IMR-90 (cell line): ENCODE measurements around the gene KLHDC10. TPM values are rescaled to one million over a fixed set of nuclear protein-coding genes. Genes with fewer than 3 reads are reported as not detected.

Source experiments
- ATAC-seq: fragments of 200-7000 bp; cut with Tn5 transposase; 2 replicates; pipeline ENCODE4 v1.9.1; 2020; ENCODE audit warnings: low read depth, mild to moderate bottlenecking, moderate library complexity
- BruUV-seq: library from RNA; stranded (reverse); fragments of 400-500 nt; replicated peaks from 2 replicates; lab custom pipeline; 2021; lab: Mats Ljungman, UMichigan
- CTCF ChIA-PET: fragments of 300-600 bp; formaldehyde crosslinking; extraction: SDS; loops from one replicate; lab custom pipeline; 2021; ENCODE audit warnings: antibody characterized with exemption; lab: Yijun Ruan, JAX
- POLR2A ChIA-PET: fragments of 300-600 bp; sonication (Branson Sonifier 250); formaldehyde crosslinking; loops from one replicate; lab custom pipeline; 2022; ENCODE audit warnings: antibody characterized with exemption; ENCODE audit not compliant: unreplicated experiment; lab: Charles Lee
- DNase-seq: peaks from one replicate; pipeline ENCODE4 v3.0.0; 2013
- H2AFZ ChIP-seq: replicated peaks from 2 replicates; pipeline ENCODE3; 2013; ENCODE audit warnings: low read length, mild to moderate bottlenecking; ENCODE audit not compliant: poor library complexity
- H2AK5ac ChIP-seq: 2 replicates; pipeline ENCODE4 v1.6.1; 2013; ENCODE audit warnings: low read depth, low read length, inconsistent platforms
- H2AK9ac ChIP-seq: replicated peaks from 2 replicates; pipeline ENCODE3; 2013; ENCODE audit warnings: mild to moderate bottlenecking, low read depth, low read length, moderate library complexity; ENCODE audit not compliant: poor library complexity
- H2BK120ac ChIP-seq: 2 replicates; pipeline ENCODE4 v1.6.1; 2013; ENCODE audit warnings: low read depth, low read length, inconsistent platforms
- H2BK15ac ChIP-seq: 3 replicates; pipeline ENCODE4 v1.6.1; 2013; ENCODE audit warnings: low read depth, low read length, inconsistent platforms
- H2BK20ac ChIP-seq: 2 replicates; pipeline ENCODE4 v1.6.1; 2013; ENCODE audit warnings: low read depth, mild to moderate bottlenecking, inconsistent platforms, low read length, moderate library complexity
- H2BK5ac ChIP-seq: 2 replicates; pipeline ENCODE4 v1.6.1; 2013; ENCODE audit warnings: mild to moderate bottlenecking, low read depth, low read length, inconsistent platforms; ENCODE audit not compliant: poor library complexity, severe bottlenecking
- H3K14ac ChIP-seq: replicated peaks from 2 replicates; pipeline ENCODE4 v1.6.1; 2013; ENCODE audit warnings: low read depth, low read length, inconsistent platforms
- H3K18ac ChIP-seq: 2 replicates; pipeline ENCODE4 v1.6.1; 2013; ENCODE audit warnings: low read depth, low read length, control low read depth
- H3K23ac ChIP-seq: 2 replicates; pipeline ENCODE4 v1.6.1; 2013; ENCODE audit warnings: low read depth, low read length, inconsistent platforms
- H3K27ac ChIP-seq: 2 replicates; pipeline ENCODE4 v1.5.1; 2013; ENCODE audit warnings: mild to moderate bottlenecking, control low read depth, low read length; ENCODE audit not compliant: insufficient read depth
- H3K27me3 ChIP-seq: 2 replicates; pipeline ENCODE4 v1.6.1; 2013; ENCODE audit warnings: low read length; ENCODE audit not compliant: control insufficient read depth, insufficient read depth
- H3K36me3 ChIP-seq: 2 replicates; pipeline ENCODE4 v1.6.1; 2013; ENCODE audit warnings: low read length, mixed read lengths; ENCODE audit not compliant: control insufficient read depth, insufficient read depth
- H3K4ac ChIP-seq: 2 replicates; pipeline ENCODE4 v1.6.1; 2013; ENCODE audit warnings: low read depth, low read length, inconsistent platforms
- H3K4me1 ChIP-seq: 2 replicates; pipeline ENCODE4 v1.6.1; 2013; ENCODE audit warnings: low read length, mixed read lengths; ENCODE audit not compliant: control insufficient read depth, insufficient read depth
- H3K4me2 ChIP-seq: 2 replicates; pipeline ENCODE4 v1.6.1; 2013; ENCODE audit warnings: low read depth, mild to moderate bottlenecking, control low read depth, low read length, moderate library complexity
- H3K4me3 ChIP-seq: 2 replicates; pipeline ENCODE4 v1.5.1; 2013; ENCODE audit warnings: low read depth, mild to moderate bottlenecking, control low read depth, low read length, moderate library complexity; ENCODE audit not compliant: insufficient read depth
- H3K56ac ChIP-seq: 2 replicates; pipeline ENCODE4 v1.6.1; 2013; ENCODE audit warnings: low read length, inconsistent platforms; ENCODE audit not compliant: insufficient read depth; ENCODE audit errors: extremely low read depth
- H3K79me1 ChIP-seq, 2 experiments: 2 replicates each; pipeline ENCODE4 v1.6.1; 2013; ENCODE audit warnings: low read length in 2 of 2, inconsistent platforms in 1 of 2, low read depth in 1 of 2
- H3K9ac ChIP-seq: 2 replicates; pipeline ENCODE4 v1.6.1; 2013; ENCODE audit warnings: low read depth, low read length, control low read depth
- H3K9me1 ChIP-seq: 2 replicates; pipeline ENCODE4 v1.6.1; 2013; ENCODE audit warnings: low read length, inconsistent platforms; ENCODE audit not compliant: insufficient read depth
- H3K9me3 ChIP-seq: 2 replicates; pipeline ENCODE4 v1.6.1; 2013; ENCODE audit warnings: low read length; ENCODE audit not compliant: control insufficient read depth, insufficient read depth
- H4K20me1 ChIP-seq: 2 replicates; pipeline ENCODE4 v1.6.1; 2013; ENCODE audit warnings: low read length, inconsistent platforms; ENCODE audit not compliant: insufficient read depth
- H4K5ac ChIP-seq: 2 replicates; pipeline ENCODE4 v1.6.1; 2013; ENCODE audit warnings: mild to moderate bottlenecking, low read depth, low read length, control low read depth
- H4K8ac ChIP-seq, 2 experiments: 2 replicates each; pipeline ENCODE4 v1.6.1; 2013; ENCODE audit warnings: low read depth in 2 of 2, low read length in 2 of 2, control low read depth in 1 of 2, inconsistent platforms in 1 of 2
- H4K91ac ChIP-seq: 2 replicates; pipeline ENCODE4 v1.6.1; 2013; ENCODE audit warnings: low read depth, low read length, inconsistent platforms; ENCODE audit not compliant: insufficient read depth
- BHLHE40 ChIP-seq: fragments of 150-350 bp; IDR thresholded peaks from 2 replicates; pipeline ENCODE4 v1.6.1; 2016; ENCODE audit warnings: mild to moderate bottlenecking, low read depth, low read length
- CHD1 ChIP-seq: IDR thresholded peaks from 2 replicates; pipeline ENCODE4 v1.6.1; 2012; ENCODE audit warnings: low read depth, low read length, improper control_type of control experiment
- FOS ChIP-seq: fragments of 150-350 bp; IDR thresholded peaks from 2 replicates; pipeline ENCODE4 v1.6.1; 2016; ENCODE audit warnings: low read depth, low read length
- MAZ ChIP-seq: IDR thresholded peaks from 2 replicates; pipeline ENCODE4 v1.6.1; 2012; ENCODE audit warnings: low read depth, mild to moderate bottlenecking, low read length, improper control_type of control experiment, moderate library complexity, borderline replicate concordance
- MXI1 ChIP-seq: IDR thresholded peaks from 2 replicates; pipeline ENCODE4 v1.6.1; 2012; ENCODE audit warnings: low read depth, mild to moderate bottlenecking, low read length, moderate library complexity, borderline replicate concordance
- POLR2A ChIP-seq: IDR thresholded peaks from 2 replicates; pipeline ENCODE4 v1.6.1; 2012; ENCODE audit warnings: mild to moderate bottlenecking, low read depth, low read length
- RAD21 ChIP-seq: IDR thresholded peaks from 2 replicates; pipeline ENCODE4 v1.6.1; 2012; ENCODE audit warnings: low read length, improper control_type of control experiment
- RCOR1 ChIP-seq: IDR thresholded peaks from 2 replicates; pipeline ENCODE4 v1.6.1; 2012; ENCODE audit warnings: mild to moderate bottlenecking, low read length, improper control_type of control experiment; ENCODE audit not compliant: insufficient replicate concordance
- RFX5 ChIP-seq: IDR thresholded peaks from 2 replicates; pipeline ENCODE4 v1.8.0; 2012; ENCODE audit warnings: low read depth, mild to moderate bottlenecking, low read length, moderate library complexity
- SMC3 ChIP-seq: fragments of 150-350 bp; IDR thresholded peaks from 2 replicates; pipeline ENCODE4 v1.6.1; 2016; ENCODE audit warnings: low read depth, mild to moderate bottlenecking, antibody characterized with exemption, low read length, moderate library complexity
- WGBS, 2 experiments: methylation state at CpG; one replicate each; pipeline versions ENCODE4 v1.1.5 to v1.1.7; 2013; ENCODE audit warnings: missing lambda C conversion rate in 2 of 2; ENCODE audit not compliant: insufficient read length in 1 of 2; ENCODE audit errors: extremely low coverage in 2 of 2; 5-methylcytosine and 5-hydroxymethylcytosine counted together
- dilution Hi-C: fragments of 300-500 bp; cut with HindIII; formaldehyde crosslinking; loops from one replicate; pipeline ENCODE4 v1.14.3; 2018; ENCODE audit warnings: low sequenced_read_pairs; ENCODE audit not compliant: unreplicated experiment
- in situ Hi-C: fragments of 300-500 bp; cut with MboI; formaldehyde crosslinking; loops from 3 replicates; pipeline ENCODE4 v1.14.3; 2019; ENCODE audit warnings: low sequenced_read_pairs, inconsistent platforms, mixed read lengths
- intact Hi-C: fragments of 100-400 bp; cut with micrococcal nuclease; formaldehyde crosslinking; loops from 2 replicates; pipeline ENCODE4 v1.10.0; 2022
- polyA plus RNA-seq, 3 experiments: library from polyadenylated mRNA; depleted of rRNA; stranded (reverse); fragments of >200 nt; gene quantifications; 2 replicates each; pipeline ENCODE4 v1.2.3, GENCODE V29; 2012; ENCODE audit warnings: low replicate concordance in 1 of 3
- total RNA-seq: library from RNA; depleted of rRNA; stranded (reverse); fragments of >200 nt; gene quantifications from 2 replicates; pipeline ENCODE4 v1.2.3, GENCODE V29; 2012
- TF ChIP-seq, protein P1 (sequence below): conservative IDR thresholded peaks from 2 replicates; pipeline ENCODE4 v1.5.1; 2012; ENCODE audit warnings: mild to moderate bottlenecking, low read depth, low read length, improper control_type of control experiment
- TF ChIP-seq, protein P2 (sequence below): fragments of 150-350 bp; IDR thresholded peaks from 2 replicates; pipeline ENCODE4 v1.6.1; 2016; ENCODE audit warnings: low read depth, mild to moderate bottlenecking, low read length, moderate library complexity, borderline replicate concordance

Gene KLHDC10
- total and polyA plus RNA-seq, 2 of the 4 experiments (the other 2 are of a cell fraction): 12.4 to 27.1 TPM

GRCh38 chr7:130092598-130092997 lies 22.3 kb downstream of the KLHDC10 start:
- Histone ChIP-seq H2BK20ac (no peak overlapping the region), H3K56ac (no peak overlapping the region), H2BK15ac (no peak overlapping the region), H3K4me3 (no peak overlapping the region), H3K36me3 (no peaks in the 10 kb centered on the region), H3K4me1 (0 out of 2 replicates have a peak, but pooled peaks cover 3% of the 10 kb centered on the region), H3K4me2 (no peak overlapping the region), H3K23ac (no peak overlapping the region), H2BK5ac (no peak overlapping the region), H3K9me3 (no peaks in the 10 kb centered on the region), H3K9ac (no peak overlapping the region), H3K79me1 (peaks cover 12 to 42% of the 10 kb centered on the region in 2 experiments), H2AK5ac (no peak overlapping the region), H4K91ac (no peak overlapping the region), H3K18ac (no peak overlapping the region), H4K5ac (peak overlapping the region; percentile 4; the same call in 1 of the 2 replicates), H3K14ac (peak overlapping the region; percentile 62; the same call in 1 of the 2 replicates), H3K27ac (no peak overlapping the region), H3K27me3 (no peaks in the 10 kb centered on the region), H4K8ac (no peak overlapping the region), H2AFZ (no peak overlapping the region), H2BK120ac (no peak overlapping the region), H3K9me1 (no peaks in the 10 kb centered on the region), H3K4ac (no peak overlapping the region), H4K20me1 (peaks cover 4% of the 10 kb centered on the region; the same call in 1 of the 2 replicates), H2AK9ac (no peak overlapping the region)
- no peak for TF ChIP-seq RCOR1
- no peak for TF ChIP-seq SMC3
- no peak for TF ChIP-seq RAD21
- no peak for TF ChIP-seq BHLHE40
- TF ChIP-seq MAZ: no peak
- TF ChIP-seq, protein P1, sequence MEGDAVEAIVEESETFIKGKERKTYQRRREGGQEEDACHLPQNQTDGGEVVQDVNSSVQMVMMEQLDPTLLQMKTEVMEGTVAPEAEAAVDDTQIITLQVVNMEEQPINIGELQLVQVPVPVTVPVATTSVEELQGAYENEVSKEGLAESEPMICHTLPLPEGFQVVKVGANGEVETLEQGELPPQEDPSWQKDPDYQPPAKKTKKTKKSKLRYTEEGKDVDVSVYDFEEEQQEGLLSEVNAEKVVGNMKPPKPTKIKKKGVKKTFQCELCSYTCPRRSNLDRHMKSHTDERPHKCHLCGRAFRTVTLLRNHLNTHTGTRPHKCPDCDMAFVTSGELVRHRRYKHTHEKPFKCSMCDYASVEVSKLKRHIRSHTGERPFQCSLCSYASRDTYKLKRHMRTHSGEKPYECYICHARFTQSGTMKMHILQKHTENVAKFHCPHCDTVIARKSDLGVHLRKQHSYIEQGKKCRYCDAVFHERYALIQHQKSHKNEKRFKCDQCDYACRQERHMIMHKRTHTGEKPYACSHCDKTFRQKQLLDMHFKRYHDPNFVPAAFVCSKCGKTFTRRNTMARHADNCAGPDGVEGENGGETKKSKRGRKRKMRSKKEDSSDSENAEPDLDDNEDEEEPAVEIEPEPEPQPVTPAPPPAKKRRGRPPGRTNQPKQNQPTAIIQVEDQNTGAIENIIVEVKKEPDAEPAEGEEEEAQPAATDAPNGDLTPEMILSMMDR: no peak
- TF ChIP-seq POLR2A: no peak
- TF ChIP-seq, protein P2, sequence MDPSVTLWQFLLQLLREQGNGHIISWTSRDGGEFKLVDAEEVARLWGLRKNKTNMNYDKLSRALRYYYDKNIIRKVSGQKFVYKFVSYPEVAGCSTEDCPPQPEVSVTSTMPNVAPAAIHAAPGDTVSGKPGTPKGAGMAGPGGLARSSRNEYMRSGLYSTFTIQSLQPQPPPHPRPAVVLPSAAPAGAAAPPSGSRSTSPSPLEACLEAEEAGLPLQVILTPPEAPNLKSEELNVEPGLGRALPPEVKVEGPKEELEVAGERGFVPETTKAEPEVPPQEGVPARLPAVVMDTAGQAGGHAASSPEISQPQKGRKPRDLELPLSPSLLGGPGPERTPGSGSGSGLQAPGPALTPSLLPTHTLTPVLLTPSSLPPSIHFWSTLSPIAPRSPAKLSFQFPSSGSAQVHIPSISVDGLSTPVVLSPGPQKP: no peak
- TF ChIP-seq MXI1: no peak
- TF ChIP-seq FOS: no peak
- TF ChIP-seq CHD1: no peak
- no peak for TF ChIP-seq RFX5
- in situ Hi-C loops: no loop called here
- DNase-seq (no peak), ATAC-seq (no peak)
- POLR2A ChIA-PET: no interaction called here
- CTCF ChIA-PET: interaction anchor here (0.6 to 0.7 kb wide), 2 partner anchors 15 to 189 kb away, joined by 3 read pairs; no protein-coding TSS in a partner anchor
- BruUV-seq: no TSS peak
- dilution Hi-C loops: no loop called here
- WGBS, 2 experiments: no CpG with 5 or more reads among the region's 2 CpGs
- intact Hi-C loops: no loop called here
